Breast epithelium (tissue), 4 donors: ENCODE results near the gene NEIL3. TPM values are rescaled to one million over a fixed set of nuclear protein-coding genes. Genes with fewer than 3 reads are reported as not detected.

Source experiments
- DNase-seq, 2 donors: peaks; one replicate each; pipeline ENCODE4 v3.0.0-alpha.2; 2019; ENCODE audit warnings: low spot score in 2 of 2
- H3K27ac ChIP-seq, 2 donors: fragments of 200-600 bp; sonication (generic) in 1 of 2; one replicate each; pipeline ENCODE4 v1.5.1; 2016 to 2019; ENCODE audit warnings: mild to moderate bottlenecking in 1 of 2
- H3K27me3 ChIP-seq, 2 donors: fragments of 200-600 bp; sonication (generic) in 1 of 2; one replicate each; pipeline versions ENCODE4 v1.5.1 to v1.6.0; 2017 to 2019; ENCODE audit warnings: control low read depth in 1 of 2, mild to moderate bottlenecking in 1 of 2
- H3K36me3 ChIP-seq: fragments of 200-600 bp; one replicate; pipeline ENCODE4 v1.5.1; 2019
- H3K4me1 ChIP-seq, 2 donors: fragments of 200-600 bp; sonication (generic); one replicate each; pipeline ENCODE4 v1.5.1; 2016 to 2019; ENCODE audit warnings: control low read depth in 1 of 2
- H3K4me3 ChIP-seq, 3 donors: fragments of 200-600 bp; sonication (generic); 1 replicate in 2 of 3; 2 replicates in 1 of 3; pipeline ENCODE4 v1.5.1; 2016 to 2019; ENCODE audit warnings: mild to moderate bottlenecking in 3 of 3, moderate library complexity in 2 of 3
- H3K9me3 ChIP-seq, 2 donors: fragments of 200-600 bp; sonication (generic) in 1 of 2; one replicate each; pipeline ENCODE4 v1.5.1; 2016 to 2019; ENCODE audit warnings: control low read depth in 1 of 2
- CTCF ChIP-seq, 3 donors: fragments of 450-650 bp; IDR thresholded peaks; one replicate each; pipeline ENCODE4 v1.5.1; 2016 to 2017; ENCODE audit warnings: antibody characterized with exemption in 3 of 3, mild to moderate bottlenecking in 3 of 3, moderate library complexity in 3 of 3
- POLR2A ChIP-seq: fragments of 450-650 bp; IDR thresholded peaks from one replicate; pipeline ENCODE4 v1.6.1; 2016; ENCODE audit warnings: antibody characterized with exemption, mild to moderate bottlenecking, moderate library complexity
- POLR2AphosphoS5 ChIP-seq, 3 donors: sonication (generic); formaldehyde crosslinking; IDR thresholded peaks; one replicate each; pipeline ENCODE4 v1.6.1; 2017; ENCODE audit warnings: antibody characterized with exemption in 3 of 3
- intact Hi-C: fragments of 100-400 bp; cut with DNase I; formaldehyde crosslinking; loops from one replicate; pipeline ENCODE4 v1.15.1; 2023; ENCODE audit warnings: low total_unique reads
- total RNA-seq, 3 donors: library from RNA; depleted of rRNA; stranded (reverse); fragments of >200 nt; gene quantifications; one replicate each; pipeline ENCODE4 v1.1.0, GENCODE V29; 2016

The NEIL3 gene
- total RNA-seq, 3 donors from 2014 or later: 0.32 TPM; not detected in 2

GRCh38 chr4:177267911-177268310 lies 41.8 kb upstream of the NEIL3 start:
- DNase-seq: no peak
- Histone ChIP-seq H3K9me3 (no peaks in the 10 kb centered on the region), H3K27me3 (no peaks in the 10 kb centered on the region), H3K27ac (no peak overlapping the region), H3K4me1 (no peaks in the 10 kb centered on the region), H3K36me3 (no peaks in the 10 kb centered on the region), H3K4me3 (no peak overlapping the region)
- intact Hi-C loops: no loop called here
- no peak for TF ChIP-seq POLR2A
- TF ChIP-seq POLR2AphosphoS5 (IDR thresholded peaks at IDR 0.05): no peak
- TF ChIP-seq CTCF (IDR thresholded peaks at IDR 0.05): no peak

GRCh38 chr4:177271091-177271490 lies 38.6 kb upstream of the NEIL3 start:
- TF ChIP-seq POLR2AphosphoS5 (IDR thresholded peaks at IDR 0.05) (no peak), CTCF (IDR thresholded peaks at IDR 0.05) (no peak), POLR2A (no peak)
- DNase-seq: no peak
- H3K27ac ChIP-seq: no peak overlapping the region
- H3K27me3 ChIP-seq: no peaks in the 10 kb centered on the region
- peaks cover 0 to 5% of the 10 kb centered on the region in 2 donors for H3K9me3 ChIP-seq
- intact Hi-C loops: no loop called here
- no peaks in the 10 kb centered on the region for H3K4me1 ChIP-seq
- H3K36me3 ChIP-seq: no peaks in the 10 kb centered on the region
- H3K4me3 ChIP-seq: no peak overlapping the region

GRCh38 chr4:177271915-177272766 lies 37.5 kb upstream of the NEIL3 start:
- TF ChIP-seq POLR2AphosphoS5 (IDR thresholded peaks at IDR 0.05) (no peak), CTCF (IDR thresholded peaks at IDR 0.05) (no peak), POLR2A (no peak)
- DNase-seq: no peak
- intact Hi-C loops: no loop called here
- no peak overlapping the region for H3K4me3 ChIP-seq
- H3K27ac ChIP-seq: no peak overlapping the region
- H3K36me3 ChIP-seq: no peaks in the 10 kb centered on the region
- H3K9me3 ChIP-seq: peaks cover 0 to 5% of the 10 kb centered on the region in 2 donors
- no peaks in the 10 kb centered on the region for H3K4me1 ChIP-seq
- H3K27me3 ChIP-seq: no peaks in the 10 kb centered on the region

- intact Hi-C loops: no loop called here
- H3K36me3 ChIP-seq: no peaks in the 10 kb centered on the region
- no peaks in the 10 kb centered on the region for H3K27me3 ChIP-seq
- H3K4me3 ChIP-seq: no peak overlapping the region
- peaks cover 0 to 5% of the 10 kb centered on the region in 2 donors for H3K9me3 ChIP-seq
- TF ChIP-seq CTCF (IDR thresholded peaks at IDR 0.05) (no peak), POLR2AphosphoS5 (IDR thresholded peaks at IDR 0.05) (no peak), POLR2A (no peak)
- H3K27ac ChIP-seq: no peak overlapping the region
- DNase-seq: no peak
- no peaks in the 10 kb centered on the region for H3K4me1 ChIP-seq
These were observed 33.7 kb upstream of the NEIL3 start for GRCh38 chr4:177275999-177276398.

- Histone ChIP-seq H3K27me3 (no peaks in the 10 kb centered on the region), H3K9me3 (no peaks in the 10 kb centered on the region), H3K4me1 (no peaks in the 10 kb centered on the region), H3K4me3 (no peak overlapping the region), H3K36me3 (no peaks in the 10 kb centered on the region), H3K27ac (no peak overlapping the region)
- no peak for DNase-seq
- intact Hi-C loops: no loop called here
- no peak for TF ChIP-seq CTCF (IDR thresholded peaks at IDR 0.05)
- no peak for TF ChIP-seq POLR2A
- no peak for TF ChIP-seq POLR2AphosphoS5 (IDR thresholded peaks at IDR 0.05)
These were observed 28.2 kb upstream of the NEIL3 start for GRCh38 chr4:177281351-177281909.
